Smooth muscle cell (in vitro differentiated cells): Measurements from ENCODE around the gene BRD3. TPM values are rescaled to one million over a fixed set of nuclear protein-coding genes. Genes with fewer than 3 reads are reported as not detected.
"Not testable (repeated sequence)": the region's sequence is repeated elsewhere in the genome, so short reads cannot be mapped to it uniquely, and the experiment has no call there.

Experiments
- DNase-seq: peaks from one replicate; lab custom pipeline; 2025; ENCODE audit not compliant: unreplicated experiment; lab: John Stamatoyannopoulos, UW
- H2AFZ ChIP-seq: fragments of 200-600 bp; sonication (generic); 2 replicates; pipeline ENCODE4 v1.6.0; 2016; ENCODE audit warnings: antibody characterized with exemption, low read depth, mild to moderate bottlenecking
- H3F3A ChIP-seq: fragments of 200-600 bp; sonication (generic); 2 replicates; pipeline ENCODE4 v1.6.0; 2017; ENCODE audit warnings: antibody characterized with exemption, low read depth
- H3K27ac ChIP-seq: fragments of 200-600 bp; sonication (generic); 2 replicates; pipeline ENCODE4 v1.5.1; 2016; ENCODE audit warnings: low read depth, mild to moderate bottlenecking
- H3K27me3 ChIP-seq: fragments of 200-600 bp; sonication (generic); 2 replicates; pipeline ENCODE4 v1.6.1; 2016; ENCODE audit warnings: low read depth, mild to moderate bottlenecking
- H3K36me3 ChIP-seq: fragments of 200-600 bp; sonication (generic); 2 replicates; pipeline ENCODE4 v1.5.1; 2016; ENCODE audit warnings: low read depth
- H3K4me1 ChIP-seq: fragments of 200-600 bp; sonication (generic); 2 replicates; pipeline ENCODE4 v1.5.1; 2016; ENCODE audit warnings: low read depth
- H3K4me2 ChIP-seq: fragments of 200-600 bp; sonication (generic); 2 replicates; pipeline ENCODE4 v1.6.0; 2016; ENCODE audit warnings: mild to moderate bottlenecking
- H3K4me3 ChIP-seq: fragments of 200-600 bp; sonication (generic); 2 replicates; pipeline ENCODE4 v1.5.1; 2016; ENCODE audit warnings: mild to moderate bottlenecking
- H3K79me2 ChIP-seq: fragments of 200-600 bp; sonication (generic); 2 replicates; pipeline ENCODE4 v1.6.0; 2016; ENCODE audit warnings: low read depth, mild to moderate bottlenecking
- H3K9ac ChIP-seq: fragments of 200-600 bp; sonication (generic); 2 replicates; pipeline ENCODE4 v1.6.0; 2016; ENCODE audit warnings: low read depth
- H3K9me3 ChIP-seq: fragments of 200-600 bp; sonication (generic); replicated peaks from 2 replicates; pipeline ENCODE4 v1.5.1; 2016; ENCODE audit warnings: low read depth
- H4K20me1 ChIP-seq: fragments of 200-600 bp; sonication (generic); 2 replicates; pipeline ENCODE4 v1.6.0; 2016; ENCODE audit warnings: low read depth
- CTCF ChIP-seq: fragments of 200-600 bp; sonication (generic); IDR thresholded peaks from 2 replicates; pipeline ENCODE4 v1.5.1; 2017; ENCODE audit warnings: borderline replicate concordance, mild to moderate bottlenecking, antibody characterized with exemption; ENCODE audit not compliant: insufficient read depth, poor library complexity, severe bottlenecking
- WGBS: methylation state at CpG from one replicate; pipeline ENCODE4 v1.1.7; 2016; ENCODE audit warnings: low lambda C conversion rate; 5-methylcytosine and 5-hydroxymethylcytosine counted together
- polyA plus RNA-seq: library from polyadenylated mRNA; unstranded; fragments of >200 nt; fragmentation: Nextera tagmentation; extraction: Ambion mirVana; gene quantifications from 2 replicates; pipeline ENCODE4 v1.2.1, GENCODE V29; 2016
- total RNA-seq: library from RNA; depleted of rRNA; stranded (reverse); fragments of >200 nt; gene quantifications from 2 replicates; pipeline ENCODE4 v1.2.3, GENCODE V29; 2014

BRD3 gene
- total and polyA plus RNA-seq, 2 experiments from 2014 or later, result 9.2 to 34.1 TPM

- WGBS, result 0% methylated on average over 42 of the region's 82 CpGs
- H3K4me3 ChIP-seq, result peak overlapping the region; percentile 90
- peaks cover 58% of the 10 kb centered on the region for H4K20me1 ChIP-seq
- H3F3A ChIP-seq, result no peaks in the 10 kb centered on the region
- peaks cover 18% of the 10 kb centered on the region for H3K4me1 ChIP-seq
- H2AFZ ChIP-seq, result no peak overlapping the region
- H3K27ac ChIP-seq, result peak overlapping the region; percentile 79
- H3K9ac ChIP-seq, result peak overlapping the region; percentile 69
- no peaks in the 10 kb centered on the region for H3K27me3 ChIP-seq
- H3K9me3 ChIP-seq, result no peaks in the 10 kb centered on the region
- peaks cover 53% of the 10 kb centered on the region for H3K79me2 ChIP-seq
- H3K4me2 ChIP-seq, result peak overlapping the region; percentile 99
- TF ChIP-seq CTCF, result no peak
- no peaks in the 10 kb centered on the region for H3K36me3 ChIP-seq
- DNase-seq, result no peak
Measured at GRCh38 chr9:133991214-133991921, 76.5 kb downstream of the BRD3 start.

- no peaks in the 10 kb centered on the region for H3K9me3 ChIP-seq
- DNase-seq, result peak; percentile 41
- H3K9ac ChIP-seq, result peak overlapping the region; percentile 69
- peak overlapping the region; percentile 79 for H3K27ac ChIP-seq
- 16% methylated on average over 30 of the region's 31 CpGs for WGBS
- peaks cover 65% of the 10 kb centered on the region for H4K20me1 ChIP-seq
- peak overlapping the region; percentile 90 for H3K4me3 ChIP-seq
- H3K36me3 ChIP-seq, result no peaks in the 10 kb centered on the region
- no peak for TF ChIP-seq CTCF
- H3F3A ChIP-seq, result no peaks in the 10 kb centered on the region
- H3K27me3 ChIP-seq, result no peaks in the 10 kb centered on the region
- peaks cover 61% of the 10 kb centered on the region for H3K79me2 ChIP-seq
- peak overlapping the region; percentile 99 for H3K4me2 ChIP-seq
- no peak overlapping the region for H2AFZ ChIP-seq
- peaks cover 18% of the 10 kb centered on the region for H3K4me1 ChIP-seq
Measured at GRCh38 chr9:133990366-133991213, 77.2 kb downstream of the BRD3 start.

GRCh38 chr9:133989625-133990365, 78.0 kb downstream of the BRD3 start:
- peak overlapping the region; percentile 79 for H3K27ac ChIP-seq
- H3K9ac ChIP-seq, result peak overlapping the region; percentile 69
- no peak overlapping the region for H2AFZ ChIP-seq
- H4K20me1 ChIP-seq, result peaks cover 73% of the 10 kb centered on the region
- no peaks in the 10 kb centered on the region for H3K36me3 ChIP-seq
- H3K9me3 ChIP-seq, result no peaks in the 10 kb centered on the region
- peaks cover 69% of the 10 kb centered on the region for H3K79me2 ChIP-seq
- H3F3A ChIP-seq, result no peaks in the 10 kb centered on the region
- TF ChIP-seq CTCF, result no peak
- H3K27me3 ChIP-seq, result no peaks in the 10 kb centered on the region
- peaks cover 18% of the 10 kb centered on the region for H3K4me1 ChIP-seq
- peak overlapping the region; percentile 99 for H3K4me2 ChIP-seq
- peak overlapping the region; percentile 90 for H3K4me3 ChIP-seq
- DNase-seq, result no peak
- WGBS, result 82% methylated on average over 24 of the region's 24 CpGs

GRCh38 chr9:133988771-133989170, 79.1 kb downstream of the BRD3 start:
- Histone ChIP-seq H3K79me2 (peaks cover 79% of the 10 kb centered on the region), H3K4me1 (peaks cover 15% of the 10 kb centered on the region), H4K20me1 (peaks cover 84% of the 10 kb centered on the region)
- not testable (repeated sequence) for H2AFZ ChIP-seq, H3F3A ChIP-seq, H3K4me2 ChIP-seq, DNase-seq, H3K9ac ChIP-seq, H3K9me3 ChIP-seq, H3K4me3 ChIP-seq, H3K27ac ChIP-seq, H3K27me3 ChIP-seq, H3K36me3 ChIP-seq
- 91% methylated on average over 14 of the region's 14 CpGs for WGBS
